CD4-positive, alpha-beta T cell (primary cell): Measurements from ENCODE around the gene DAP. TPM values are rescaled to one million over a fixed set of nuclear protein-coding genes. Genes with fewer than 3 reads are reported as not detected.
"Not testable (repeated sequence)": the region's sequence is repeated elsewhere in the genome, so short reads cannot be mapped to it uniquely, and the experiment has no call there.

Source experiments
- ATAC-seq: fragments of 200-7000 bp; cut with Tn5 transposase; one replicate; pipeline ENCODE4 v1.10.0; 2022; ENCODE audit warnings: mild to moderate bottlenecking; ENCODE audit not compliant: poor library complexity
- CTCF ChIA-PET: fragments of 350-600 bp; sonication (Branson Sonifier 250); formaldehyde crosslinking; loops from one replicate; lab custom pipeline; 2021; ENCODE audit warnings: antibody characterized with exemption, inconsistent platforms; lab: Charles Lee
- POLR2A ChIA-PET: fragments of 350-600 bp; sonication (Branson Sonifier 250); formaldehyde crosslinking; loops from one replicate; lab custom pipeline; 2021; ENCODE audit warnings: antibody characterized with exemption, inconsistent platforms; lab: Charles Lee
- DNase-seq, 14 experiments: peaks; one replicate each; pipeline ENCODE4 v3.0.0-alpha.2; 2013 to 2020; ENCODE audit warnings: mixed read lengths in 2 of 14
- H3K27ac ChIP-seq, 2 donors: one replicate each; pipeline versions ENCODE4 v1.5.1 to v1.7.0; 2013; ENCODE audit warnings: low read length in 2 of 2, low read depth in 1 of 2, mild to moderate bottlenecking in 1 of 2
- H3K27me3 ChIP-seq, 2 experiments: 1 replicate in 1 of 2; 2 replicates in 1 of 2; pipeline versions ENCODE4 v1.6.1 to v1.7.0; 2013; ENCODE audit warnings: low read length in 2 of 2, control low read depth in 1 of 2, mild to moderate bottlenecking in 1 of 2, moderate library complexity in 1 of 2; ENCODE audit not compliant: insufficient read depth in 2 of 2, control insufficient read depth in 1 of 2
- H3K36me3 ChIP-seq: one replicate; pipeline ENCODE4 v1.6.1; 2013; ENCODE audit warnings: low read length, control low read depth; ENCODE audit not compliant: insufficient read depth
- H3K4me1 ChIP-seq: one replicate; pipeline ENCODE4 v1.6.1; 2013; ENCODE audit warnings: low read length, control low read depth; ENCODE audit not compliant: insufficient read depth
- H3K4me3 ChIP-seq: one replicate; pipeline ENCODE4 v1.5.1; 2013; ENCODE audit warnings: mild to moderate bottlenecking, low read length, moderate library complexity
- H3K9me3 ChIP-seq, 2 experiments: 1 replicate in 1 of 2; 2 replicates in 1 of 2; pipeline versions ENCODE4 v1.6.1 to v1.7.0; 2013; ENCODE audit warnings: low read length in 2 of 2, mild to moderate bottlenecking in 2 of 2, control low read depth in 1 of 2, moderate library complexity in 1 of 2; ENCODE audit not compliant: control insufficient read depth in 1 of 2, insufficient read depth in 1 of 2
- H3K27ac Mint-ChIP-seq: one replicate; pipeline ENCODE4 v1.8.0; 2020; ENCODE audit warnings: mixed read lengths
- H3K27me3 Mint-ChIP-seq: one replicate; pipeline ENCODE4 v1.8.0; 2021; ENCODE audit warnings: mixed read lengths
- H3K36me3 Mint-ChIP-seq: one replicate; pipeline ENCODE4 v1.8.0; 2021; ENCODE audit warnings: low read depth, mixed read lengths
- H3K4me1 Mint-ChIP-seq: one replicate; pipeline ENCODE4 v1.8.0; 2021; ENCODE audit warnings: low read depth, mixed read lengths
- H3K4me3 Mint-ChIP-seq: one replicate; pipeline ENCODE4 v1.8.0; 2020; ENCODE audit warnings: mild to moderate bottlenecking, mixed read lengths
- H3K9me3 Mint-ChIP-seq: one replicate; pipeline ENCODE4 v1.8.0; 2020; ENCODE audit warnings: mixed read lengths
- intact Hi-C, 2 experiments: fragments of 100-400 bp; cut with DNase I in 1 of 2; cut with micrococcal nuclease in 1 of 2; formaldehyde crosslinking; loops; one replicate each; pipeline versions ENCODE4 v1.15.1 to v1.9.0; 2023 to 2025; cut with DNase I, micrococcal nuclease
- total RNA-seq, 174 experiments: library from RNA in 2 of 174; stranded (reverse) in 2 of 174; gene quantifications; one replicate each; pipeline ENCODE4 v1.2.3 and lab custom pipeline; 2021 to 2026
- TF ChIP-seq, protein P1 (sequence below): fragments of 200-600 bp; IDR thresholded peaks from one replicate; pipeline ENCODE4 v1.8.0; 2022; ENCODE audit warnings: antibody characterized with exemption, mild to moderate bottlenecking

Gene DAP
- total RNA-seq, 2 experiments from 2014 or later, result 33.6 to 35.2 TPM

DNA sequence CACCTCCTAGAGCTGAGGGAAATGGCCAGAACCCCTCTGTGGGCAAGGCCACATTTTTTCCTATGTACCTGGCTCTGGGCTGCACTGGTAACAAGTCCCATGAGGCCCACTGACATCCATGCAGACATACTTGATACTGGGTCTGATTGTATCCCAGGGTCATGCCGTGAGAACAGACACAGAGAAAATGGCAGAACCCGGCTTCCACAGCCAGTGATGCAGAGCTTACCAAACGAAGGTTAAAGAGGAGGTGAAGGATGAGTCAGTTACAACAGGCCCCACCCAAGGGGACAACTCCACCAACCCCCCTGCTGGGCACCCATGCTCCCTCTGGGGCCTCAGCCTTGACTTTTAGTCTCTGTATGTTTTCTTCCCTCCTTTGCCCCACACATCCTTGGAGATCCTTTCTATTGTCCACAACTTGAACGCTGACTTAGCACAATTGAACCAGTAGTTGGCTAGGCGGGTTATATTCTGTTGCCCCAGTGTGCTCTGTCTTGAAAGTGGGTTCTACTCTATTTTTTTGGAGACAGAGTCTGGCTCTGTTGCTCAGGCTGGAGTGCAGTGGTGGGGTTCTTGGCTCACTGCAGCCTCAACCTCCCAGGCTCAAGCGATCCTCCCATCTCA is 93.5 kb downstream of the DAP start:
- CTCF ChIA-PET, result no interaction called here
- intact Hi-C loops, result no loop called here
- Mint-ChIP-seq H3K9me3 (no peaks in the 10 kb centered on the region), H3K27me3 (no peaks in the 10 kb centered on the region), H3K4me3 (no peak overlapping the region), H3K36me3 (no peaks in the 10 kb centered on the region), H3K27ac (no peak overlapping the region), H3K4me1 (no peaks in the 10 kb centered on the region)
- no peaks in the 10 kb centered on the region for H3K9me3 ChIP-seq
- H3K27ac ChIP-seq, result no peak overlapping the region
- TF ChIP-seq, protein P1, sequence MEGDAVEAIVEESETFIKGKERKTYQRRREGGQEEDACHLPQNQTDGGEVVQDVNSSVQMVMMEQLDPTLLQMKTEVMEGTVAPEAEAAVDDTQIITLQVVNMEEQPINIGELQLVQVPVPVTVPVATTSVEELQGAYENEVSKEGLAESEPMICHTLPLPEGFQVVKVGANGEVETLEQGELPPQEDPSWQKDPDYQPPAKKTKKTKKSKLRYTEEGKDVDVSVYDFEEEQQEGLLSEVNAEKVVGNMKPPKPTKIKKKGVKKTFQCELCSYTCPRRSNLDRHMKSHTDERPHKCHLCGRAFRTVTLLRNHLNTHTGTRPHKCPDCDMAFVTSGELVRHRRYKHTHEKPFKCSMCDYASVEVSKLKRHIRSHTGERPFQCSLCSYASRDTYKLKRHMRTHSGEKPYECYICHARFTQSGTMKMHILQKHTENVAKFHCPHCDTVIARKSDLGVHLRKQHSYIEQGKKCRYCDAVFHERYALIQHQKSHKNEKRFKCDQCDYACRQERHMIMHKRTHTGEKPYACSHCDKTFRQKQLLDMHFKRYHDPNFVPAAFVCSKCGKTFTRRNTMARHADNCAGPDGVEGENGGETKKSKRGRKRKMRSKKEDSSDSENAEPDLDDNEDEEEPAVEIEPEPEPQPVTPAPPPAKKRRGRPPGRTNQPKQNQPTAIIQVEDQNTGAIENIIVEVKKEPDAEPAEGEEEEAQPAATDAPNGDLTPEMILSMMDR, result no peak
- ATAC-seq (no peak), DNase-seq (no peak)
- no peaks in the 10 kb centered on the region for H3K4me1 ChIP-seq
- no peaks in the 10 kb centered on the region for H3K27me3 ChIP-seq
- H3K36me3 ChIP-seq, result no peaks in the 10 kb centered on the region
- no peak overlapping the region for H3K4me3 ChIP-seq
- POLR2A ChIA-PET, result no interaction called here

DNA sequence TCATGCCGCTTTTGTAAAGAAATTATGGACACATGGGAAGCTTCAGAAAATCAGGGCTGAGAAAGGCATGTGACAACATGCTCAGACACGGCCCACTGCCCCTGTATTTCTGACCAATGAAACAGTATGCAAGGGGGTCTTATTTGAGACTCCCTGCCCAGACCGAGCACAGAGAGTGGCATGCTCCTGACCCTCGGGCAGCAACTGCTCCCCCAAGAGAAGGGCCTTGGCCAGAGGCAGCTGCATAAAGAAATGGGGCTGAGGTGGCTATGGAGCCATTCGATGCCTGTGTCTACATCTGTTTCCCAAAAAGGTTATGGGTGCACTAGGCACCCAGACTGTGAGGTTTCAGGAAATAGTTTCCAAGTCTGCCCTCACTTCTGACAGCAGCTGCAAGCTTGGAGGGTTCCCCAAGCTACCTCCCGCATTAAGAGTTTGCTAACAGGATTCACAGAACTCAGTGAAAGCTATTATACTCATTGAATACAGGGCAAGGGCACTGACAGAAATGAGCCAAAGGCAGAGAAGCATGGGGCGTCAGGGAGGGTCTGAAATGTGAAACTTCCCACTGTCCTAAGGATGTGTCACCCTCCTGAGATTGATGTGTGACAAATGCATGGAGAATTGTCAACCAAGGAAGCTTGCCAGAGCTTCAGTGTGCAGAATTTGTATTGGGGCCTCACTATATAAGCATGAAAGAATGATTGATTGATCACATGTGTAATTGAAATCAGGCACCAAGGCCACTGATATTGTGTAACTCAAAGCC is 94.3 kb downstream of the DAP start:
- no peaks in the 10 kb centered on the region for H3K4me1 Mint-ChIP-seq
- no peak overlapping the region for H3K4me3 Mint-ChIP-seq
- no peak overlapping the region for H3K27ac Mint-ChIP-seq
- H3K4me3 ChIP-seq, result no peak overlapping the region
- POLR2A ChIA-PET, result no interaction called here
- no peaks in the 10 kb centered on the region for H3K9me3 Mint-ChIP-seq
- H3K36me3 ChIP-seq, result no peaks in the 10 kb centered on the region
- TF ChIP-seq, protein P1, result no peak
- no peak overlapping the region for H3K27ac ChIP-seq
- no peaks in the 10 kb centered on the region for H3K36me3 Mint-ChIP-seq
- CTCF ChIA-PET, result no interaction called here
- DNase-seq (no peak), ATAC-seq (no peak)
- no peaks in the 10 kb centered on the region for H3K4me1 ChIP-seq
- H3K27me3 ChIP-seq, result no peaks in the 10 kb centered on the region
- no peaks in the 10 kb centered on the region for H3K27me3 Mint-ChIP-seq
- no peaks in the 10 kb centered on the region for H3K9me3 ChIP-seq
- intact Hi-C loops, result no loop called here

DNA sequence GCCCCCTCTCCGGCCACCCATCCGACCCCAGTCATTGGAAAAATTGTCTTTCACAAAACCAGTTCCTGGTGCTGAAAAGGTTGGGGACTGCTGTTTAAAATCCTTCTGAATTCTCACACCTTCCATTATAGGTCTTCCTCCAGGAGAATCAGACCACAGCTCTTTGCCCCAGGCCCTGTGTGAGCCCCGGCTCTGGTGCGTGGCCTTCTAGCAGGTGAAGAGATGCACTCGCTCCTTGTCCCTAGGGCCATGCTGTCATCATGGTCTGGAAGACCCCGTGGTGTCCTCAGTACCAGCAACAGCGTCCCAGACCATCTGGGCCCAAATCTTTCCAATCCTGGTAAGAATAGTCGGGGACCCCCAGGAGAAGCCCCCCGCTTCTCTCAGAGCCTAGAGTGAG is 95.2 kb downstream of the DAP start:
- no peak overlapping the region for H3K4me3 Mint-ChIP-seq
- H3K4me1 Mint-ChIP-seq, result no peaks in the 10 kb centered on the region
- CTCF ChIA-PET, result no interaction called here
- intact Hi-C loops, result no loop called here
- POLR2A ChIA-PET, result no interaction called here
- H3K27ac Mint-ChIP-seq, result no peak overlapping the region
- Histone ChIP-seq H3K4me1 (no peaks in the 10 kb centered on the region), H3K27me3 (no peaks in the 10 kb centered on the region), H3K36me3 (no peaks in the 10 kb centered on the region), H3K9me3 (no peaks in the 10 kb centered on the region), H3K4me3 (no peak overlapping the region), H3K27ac (no peak overlapping the region)
- no peaks in the 10 kb centered on the region for H3K9me3 Mint-ChIP-seq
- H3K36me3 Mint-ChIP-seq, result no peaks in the 10 kb centered on the region
- ATAC-seq, result no peak
- DNase-seq, result no peak
- no peaks in the 10 kb centered on the region for H3K27me3 Mint-ChIP-seq
- TF ChIP-seq, protein P1, result no peak

DNA sequence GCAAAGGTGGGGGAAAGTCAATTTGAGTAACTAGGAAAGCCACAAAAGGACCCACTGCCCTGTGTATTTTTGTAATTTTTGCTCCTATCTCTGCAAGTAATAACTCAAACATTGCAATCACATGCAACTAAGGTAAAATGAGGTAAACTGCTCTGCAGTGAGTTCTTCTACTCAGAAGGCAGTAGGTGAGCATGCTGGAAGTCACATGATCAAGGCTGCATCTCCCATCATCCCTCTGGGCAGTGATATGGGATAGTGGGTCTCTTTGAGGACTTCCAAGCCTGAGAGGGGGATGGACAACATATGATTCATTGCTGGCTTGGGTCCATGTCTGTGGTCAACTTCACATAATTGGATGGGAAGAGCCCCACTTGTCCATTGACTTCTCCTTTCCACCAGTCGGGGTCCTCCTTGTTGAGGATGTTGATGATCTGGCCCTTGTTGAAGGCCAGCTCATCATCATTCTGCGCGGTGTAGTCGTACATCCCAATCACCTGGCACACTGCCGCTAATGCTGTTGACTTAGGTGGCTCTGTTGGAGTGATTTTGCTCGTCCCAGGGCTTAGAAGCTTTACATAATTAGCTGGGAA is 96.8 kb downstream of the DAP start:
- H3K4me1 Mint-ChIP-seq, intact Hi-C loops, H3K27me3 Mint-ChIP-seq, H3K27me3 ChIP-seq, DNase-seq, H3K27ac Mint-ChIP-seq, H3K36me3 ChIP-seq, H3K4me3 ChIP-seq, H3K4me3 Mint-ChIP-seq, CTCF ChIA-PET, H3K4me1 ChIP-seq, H3K27ac ChIP-seq, POLR2A ChIA-PET, ATAC-seq, H3K36me3 Mint-ChIP-seq, H3K9me3 ChIP-seq, H3K9me3 Mint-ChIP-seq: not testable (repeated sequence)
